Activated T-cell treated with anti-CD3 and anti-CD28 coated beads for 48 hours (primary cell): ENCODE results near the gene ZNF529.

Experiments
- DNase-seq: peaks from one replicate; pipeline ENCODE4 v3.0.0-alpha.2; 2020; ENCODE audit warnings: low read depth

The ZNF529 gene

GRCh38 chr19:36508325-36508724 lies 64.8 kb downstream of the ZNF529 start:
- DNase-seq = no peak

DNA sequence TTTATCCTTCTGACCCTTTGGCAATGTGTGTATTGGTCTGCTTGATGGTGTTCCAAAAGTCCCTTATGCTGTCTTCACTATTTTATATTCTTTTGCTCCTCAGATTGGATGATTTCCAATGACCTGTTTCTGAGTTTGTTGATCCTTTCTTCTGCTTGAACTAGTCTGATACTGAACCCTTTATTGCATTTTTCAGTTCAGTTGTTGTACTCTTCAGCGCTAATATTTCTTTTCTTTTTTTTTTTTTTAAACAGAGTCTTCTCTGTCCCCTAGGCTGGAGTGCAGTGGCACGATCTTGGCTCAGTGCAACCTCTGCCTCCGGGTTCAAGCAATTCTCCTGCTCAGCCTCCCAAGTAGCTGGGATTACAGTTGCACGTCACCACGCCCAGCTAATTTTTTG lies 71.1 kb downstream of the ZNF529 start:
- no peak for DNase-seq

DNA sequence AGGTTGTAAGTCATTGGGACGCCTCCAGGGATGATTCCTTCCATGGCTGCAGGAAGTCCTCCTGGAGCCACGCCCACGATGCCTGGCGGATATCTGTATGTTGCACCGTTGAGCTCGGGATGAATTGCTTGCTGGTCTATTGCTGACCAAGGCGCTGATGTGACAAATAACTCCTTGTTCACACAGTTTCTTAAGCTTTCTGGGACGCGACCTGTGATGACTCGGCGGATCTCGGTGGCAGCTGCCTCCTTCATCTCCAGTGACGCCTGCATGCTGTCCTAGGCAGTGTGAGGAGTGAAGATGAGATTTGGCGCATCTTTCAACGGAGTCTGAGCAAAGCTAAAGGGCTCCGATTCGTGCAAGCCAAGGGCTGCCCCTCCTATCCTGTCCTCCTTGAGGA lies 76.1 kb downstream of the ZNF529 start:
- DNase-seq = no peak
